OCI-LY1 (cell line): ENCODE data around the gene ZNRD2.

Experiments used
- H2AFZ ChIP-seq: fragments of 200-600 bp; sonication (generic), shearing (Covaris generic); 2 replicates; pipeline ENCODE4 v1.6.0; 2014; ENCODE audit warnings: antibody characterized with exemption, mild to moderate bottlenecking, low read length
- H3F3A ChIP-seq: fragments of 200-600 bp; sonication (generic), shearing (Covaris generic); 2 replicates; pipeline ENCODE4 v1.6.0; 2014; ENCODE audit warnings: mild to moderate bottlenecking, antibody characterized with exemption, low read length, moderate library complexity; ENCODE audit not compliant: insufficient read depth
- H3K27ac ChIP-seq: fragments of 200-600 bp; sonication (generic); 2 replicates; pipeline ENCODE4 v1.5.1; 2014; ENCODE audit warnings: low read length, mixed run types, mild to moderate bottlenecking, low read depth; ENCODE audit not compliant: poor library complexity, severe bottlenecking
- H3K27me3 ChIP-seq: fragments of 200-600 bp; sonication (generic); 2 replicates; pipeline ENCODE4 v1.6.0; 2014; ENCODE audit warnings: antibody characterized with exemption, mild to moderate bottlenecking, low read length, moderate library complexity; ENCODE audit not compliant: insufficient read depth
- H3K36me3 ChIP-seq: fragments of 200-600 bp; sonication (generic); 2 replicates; pipeline ENCODE4 v1.6.1; 2014; ENCODE audit warnings: mild to moderate bottlenecking, antibody characterized with exemption, low read length, moderate library complexity, mixed read lengths; ENCODE audit not compliant: insufficient read depth
- H3K4me1 ChIP-seq: fragments of 200-600 bp; sonication (generic); 2 replicates; pipeline ENCODE4 v1.5.1; 2014; ENCODE audit warnings: mild to moderate bottlenecking, low read length, moderate library complexity; ENCODE audit not compliant: insufficient read depth, severe bottlenecking
- H3K4me2 ChIP-seq: fragments of 200-600 bp; sonication (generic), shearing (Covaris generic); 2 replicates; pipeline ENCODE4 v1.6.1; 2014; ENCODE audit warnings: low read length
- H3K4me3 ChIP-seq: fragments of 200-600 bp; sonication (generic); 2 replicates; pipeline ENCODE4 v1.5.1; 2014; ENCODE audit warnings: low read length, low read depth, mild to moderate bottlenecking, mixed read lengths; ENCODE audit not compliant: poor library complexity, severe bottlenecking
- H3K79me2 ChIP-seq: fragments of 200-600 bp; shearing (Covaris generic); 2 replicates; pipeline ENCODE4 v1.6.1; 2016; ENCODE audit warnings: mixed run types, low read length, mixed read lengths; ENCODE audit not compliant: insufficient read depth
- H3K9ac ChIP-seq: fragments of 200-600 bp; sonication (generic), shearing (Covaris generic); 2 replicates; pipeline ENCODE4 v1.6.1; 2014; ENCODE audit warnings: mild to moderate bottlenecking, low read length, mixed read lengths
- H3K9me2 ChIP-seq: fragments of 200-600 bp; sonication (generic), shearing (Covaris generic); 2 replicates; pipeline ENCODE4 v1.6.1; 2014; ENCODE audit warnings: low read depth, mild to moderate bottlenecking, low read length, mixed read lengths
- H3K9me3 ChIP-seq: fragments of 200-600 bp; shearing (Covaris generic); 2 replicates; pipeline ENCODE4 v1.6.1; 2014; ENCODE audit warnings: low read length, mixed read lengths
- H4K20me1 ChIP-seq: fragments of 200-600 bp; sonication (generic), shearing (Covaris generic); 2 replicates; pipeline ENCODE4 v1.6.0; 2016; ENCODE audit warnings: mild to moderate bottlenecking, low read length; ENCODE audit not compliant: insufficient read depth
- EZH2 ChIP-seq: fragments of 200-600 bp; sonication (generic), shearing (Covaris generic); IDR thresholded peaks from 2 replicates; pipeline ENCODE4 v1.8.0; 2017; ENCODE audit warnings: borderline replicate concordance, mixed run types, mild to moderate bottlenecking, antibody characterized with exemption, low read length, moderate library complexity, mixed read lengths
- TF ChIP-seq, protein P1 (sequence below): fragments of 200-600 bp; sonication (generic), shearing (Covaris generic); IDR thresholded peaks from 2 replicates; pipeline ENCODE4 v1.5.1; 2017; ENCODE audit warnings: mild to moderate bottlenecking, antibody characterized with exemption, low read length, moderate library complexity, mixed read lengths

ZNRD2 gene

DNA sequence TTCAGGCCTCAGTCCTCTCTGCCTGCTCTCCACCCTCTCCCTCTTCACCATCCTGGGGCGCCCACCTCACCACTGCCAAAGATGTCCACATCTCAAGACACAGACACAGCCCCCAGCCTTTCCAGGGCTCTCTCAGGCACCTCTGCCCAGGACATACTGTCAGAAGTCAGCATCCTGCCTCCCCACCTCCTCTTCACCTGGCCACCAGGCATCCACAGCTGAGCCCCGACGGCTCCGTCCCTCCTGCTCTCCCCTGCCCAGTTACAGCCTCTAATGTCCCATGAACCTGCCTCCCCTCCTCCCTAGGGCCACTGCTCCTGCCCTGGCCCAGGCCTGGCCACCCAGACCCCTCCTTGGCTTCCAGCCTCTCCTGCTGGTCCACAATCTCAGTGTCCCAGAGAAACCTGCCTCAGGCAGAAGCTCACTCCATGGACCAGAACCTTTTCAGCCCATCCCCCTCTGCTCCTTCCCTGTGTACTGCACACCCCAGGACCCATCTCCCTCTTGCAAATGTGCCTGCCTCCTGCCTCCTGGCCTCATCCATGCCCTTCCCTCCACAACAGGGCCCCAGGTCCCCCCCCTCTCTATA, 15.3 kb upstream of the ZNRD2 start:
- no peak for TF ChIP-seq EZH2
- no peaks in the 10 kb centered on the region for H3F3A ChIP-seq
- H3K9ac ChIP-seq = no peak overlapping the region
- no peak overlapping the region for H3K27ac ChIP-seq
- no peaks in the 10 kb centered on the region for H3K9me3 ChIP-seq
- no peak overlapping the region for H3K4me3 ChIP-seq
- H4K20me1 ChIP-seq = no peaks in the 10 kb centered on the region
- H3K4me2 ChIP-seq = no peak overlapping the region
- peaks cover 31% of the 10 kb centered on the region for H3K4me1 ChIP-seq
- H3K9me2 ChIP-seq = no peaks in the 10 kb centered on the region
- H3K79me2 ChIP-seq = no peaks in the 10 kb centered on the region
- H2AFZ ChIP-seq = no peak overlapping the region
- no peaks in the 10 kb centered on the region for H3K36me3 ChIP-seq
- H3K27me3 ChIP-seq = peaks cover 11% of the 10 kb centered on the region; the same call in 1 of the 2 replicates

DNA sequence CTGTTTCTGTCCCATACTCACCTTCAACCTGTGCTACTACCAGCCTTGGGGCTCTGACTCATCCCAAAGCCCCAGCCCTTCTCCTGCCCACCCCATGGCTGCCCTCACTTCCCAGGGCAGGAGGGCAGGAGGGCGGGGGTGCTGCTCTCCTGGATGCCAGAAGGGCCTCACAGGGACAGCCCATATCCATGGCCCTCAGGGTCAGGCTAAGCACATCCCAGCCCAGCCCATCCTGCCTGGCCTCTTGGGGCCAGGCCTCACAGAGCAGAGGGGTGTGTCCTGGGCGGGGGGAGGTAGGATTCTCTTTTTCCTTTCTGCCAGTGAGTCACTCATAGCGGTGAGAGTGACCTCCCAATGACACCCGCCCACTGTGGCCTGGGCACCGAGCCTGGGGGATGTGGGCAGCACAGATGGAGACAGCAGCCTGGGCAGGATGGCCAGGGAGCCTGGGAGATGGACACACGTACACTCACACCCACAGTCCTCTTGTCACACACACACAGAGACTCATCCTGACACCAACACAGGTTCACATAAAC, 14.5 kb upstream of the ZNRD2 start:
- no peak overlapping the region for H3K4me3 ChIP-seq
- TF ChIP-seq EZH2 = no peak
- TF ChIP-seq, protein P1, sequence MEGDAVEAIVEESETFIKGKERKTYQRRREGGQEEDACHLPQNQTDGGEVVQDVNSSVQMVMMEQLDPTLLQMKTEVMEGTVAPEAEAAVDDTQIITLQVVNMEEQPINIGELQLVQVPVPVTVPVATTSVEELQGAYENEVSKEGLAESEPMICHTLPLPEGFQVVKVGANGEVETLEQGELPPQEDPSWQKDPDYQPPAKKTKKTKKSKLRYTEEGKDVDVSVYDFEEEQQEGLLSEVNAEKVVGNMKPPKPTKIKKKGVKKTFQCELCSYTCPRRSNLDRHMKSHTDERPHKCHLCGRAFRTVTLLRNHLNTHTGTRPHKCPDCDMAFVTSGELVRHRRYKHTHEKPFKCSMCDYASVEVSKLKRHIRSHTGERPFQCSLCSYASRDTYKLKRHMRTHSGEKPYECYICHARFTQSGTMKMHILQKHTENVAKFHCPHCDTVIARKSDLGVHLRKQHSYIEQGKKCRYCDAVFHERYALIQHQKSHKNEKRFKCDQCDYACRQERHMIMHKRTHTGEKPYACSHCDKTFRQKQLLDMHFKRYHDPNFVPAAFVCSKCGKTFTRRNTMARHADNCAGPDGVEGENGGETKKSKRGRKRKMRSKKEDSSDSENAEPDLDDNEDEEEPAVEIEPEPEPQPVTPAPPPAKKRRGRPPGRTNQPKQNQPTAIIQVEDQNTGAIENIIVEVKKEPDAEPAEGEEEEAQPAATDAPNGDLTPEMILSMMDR = no peak
- H3K79me2 ChIP-seq = no peaks in the 10 kb centered on the region

DNA sequence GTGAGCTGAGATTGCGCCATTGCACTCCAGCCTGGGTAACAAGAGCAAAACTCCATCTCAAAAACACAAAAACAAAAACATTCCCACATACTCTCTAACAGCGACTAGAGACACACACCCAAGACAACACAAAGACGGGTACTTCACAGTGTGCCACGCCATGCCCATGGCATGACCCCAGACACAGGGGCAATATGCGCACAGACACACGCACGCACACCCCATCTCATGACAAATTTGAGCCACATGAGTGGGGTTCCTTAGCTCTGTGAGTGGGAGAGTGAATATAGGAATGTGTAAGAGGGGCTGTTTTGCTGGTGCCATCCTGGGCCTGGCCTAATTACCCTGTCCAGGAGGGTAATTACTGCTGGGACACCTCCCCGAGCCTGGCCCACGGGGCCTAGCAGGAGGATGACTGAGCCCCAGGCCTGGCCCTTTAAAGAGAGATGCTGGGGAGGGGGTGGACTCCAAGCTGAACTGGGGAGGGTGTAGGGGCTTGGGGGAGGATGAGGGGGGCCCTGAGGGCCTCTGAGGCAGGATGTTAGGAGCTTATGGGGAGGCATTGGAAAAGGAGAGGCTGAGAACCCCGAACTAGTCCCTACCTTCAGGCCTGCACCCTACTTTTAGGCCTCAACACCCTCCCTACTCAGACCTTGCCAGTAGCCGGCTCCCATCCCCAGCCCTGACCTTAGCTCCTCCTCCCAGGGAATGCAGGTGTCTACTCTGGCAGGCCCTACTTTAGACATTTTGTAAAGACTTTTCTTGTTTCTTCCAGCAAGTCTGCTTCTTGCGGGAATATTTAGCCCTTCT, 13.6 kb upstream of the ZNRD2 start:
- H3F3A ChIP-seq = no peaks in the 10 kb centered on the region
- TF ChIP-seq EZH2 = no peak
- TF ChIP-seq, protein P1 = no peak

More for the DNA sequence above, 14.5 kb upstream of the ZNRD2 start:
- no peaks in the 10 kb centered on the region for H4K20me1 ChIP-seq
- peaks cover 30% of the 10 kb centered on the region for H3K4me1 ChIP-seq
- peaks cover 11% of the 10 kb centered on the region; the same call in 1 of the 2 replicates for H3K27me3 ChIP-seq
- H3K9ac ChIP-seq = no peak overlapping the region
- no peaks in the 10 kb centered on the region for H3K9me3 ChIP-seq
- H2AFZ ChIP-seq = no peak overlapping the region
- H3F3A ChIP-seq = no peaks in the 10 kb centered on the region
- H3K4me2 ChIP-seq = no peak overlapping the region
- no peak overlapping the region for H3K27ac ChIP-seq
- no peaks in the 10 kb centered on the region for H3K9me2 ChIP-seq
- no peaks in the 10 kb centered on the region for H3K36me3 ChIP-seq

More for the DNA sequence above, 13.6 kb upstream of the ZNRD2 start:
- H3K9me3 ChIP-seq = no peaks in the 10 kb centered on the region
- H3K36me3 ChIP-seq = no peaks in the 10 kb centered on the region
- peaks cover 20% of the 10 kb centered on the region for H3K4me1 ChIP-seq
- peaks cover 11% of the 10 kb centered on the region; the same call in 1 of the 2 replicates for H3K27me3 ChIP-seq
- no peak overlapping the region for H3K9ac ChIP-seq
- no peaks in the 10 kb centered on the region for H3K79me2 ChIP-seq
- no peak overlapping the region for H2AFZ ChIP-seq
- H3K9me2 ChIP-seq = no peaks in the 10 kb centered on the region
- no peak overlapping the region for H3K27ac ChIP-seq
- no peaks in the 10 kb centered on the region for H4K20me1 ChIP-seq
- H3K4me2 ChIP-seq = no peak overlapping the region
- H3K4me3 ChIP-seq = no peak overlapping the region
